SU-DHL-6 (cell line): ENCODE results near the gene ACAP3.

Source experiments
- CTCF ChIP-seq: fragments of 200-600 bp; sonication (generic); IDR thresholded peaks from one replicate; pipeline ENCODE4 v1.5.1; 2017; ENCODE audit warnings: antibody characterized with exemption, mild to moderate bottlenecking, low read length, moderate library complexity; ENCODE audit not compliant: insufficient read depth, poor library complexity, severe bottlenecking
- EZH2phosphoT487 ChIP-seq: fragments of 200-600 bp; sonication (generic), shearing (Covaris generic); conservative IDR thresholded peaks from 2 replicates; pipeline ENCODE4 v1.6.1; 2018; ENCODE audit warnings: mild to moderate bottlenecking, antibody characterized with exemption, low read length, moderate library complexity, mixed read lengths

DNA sequence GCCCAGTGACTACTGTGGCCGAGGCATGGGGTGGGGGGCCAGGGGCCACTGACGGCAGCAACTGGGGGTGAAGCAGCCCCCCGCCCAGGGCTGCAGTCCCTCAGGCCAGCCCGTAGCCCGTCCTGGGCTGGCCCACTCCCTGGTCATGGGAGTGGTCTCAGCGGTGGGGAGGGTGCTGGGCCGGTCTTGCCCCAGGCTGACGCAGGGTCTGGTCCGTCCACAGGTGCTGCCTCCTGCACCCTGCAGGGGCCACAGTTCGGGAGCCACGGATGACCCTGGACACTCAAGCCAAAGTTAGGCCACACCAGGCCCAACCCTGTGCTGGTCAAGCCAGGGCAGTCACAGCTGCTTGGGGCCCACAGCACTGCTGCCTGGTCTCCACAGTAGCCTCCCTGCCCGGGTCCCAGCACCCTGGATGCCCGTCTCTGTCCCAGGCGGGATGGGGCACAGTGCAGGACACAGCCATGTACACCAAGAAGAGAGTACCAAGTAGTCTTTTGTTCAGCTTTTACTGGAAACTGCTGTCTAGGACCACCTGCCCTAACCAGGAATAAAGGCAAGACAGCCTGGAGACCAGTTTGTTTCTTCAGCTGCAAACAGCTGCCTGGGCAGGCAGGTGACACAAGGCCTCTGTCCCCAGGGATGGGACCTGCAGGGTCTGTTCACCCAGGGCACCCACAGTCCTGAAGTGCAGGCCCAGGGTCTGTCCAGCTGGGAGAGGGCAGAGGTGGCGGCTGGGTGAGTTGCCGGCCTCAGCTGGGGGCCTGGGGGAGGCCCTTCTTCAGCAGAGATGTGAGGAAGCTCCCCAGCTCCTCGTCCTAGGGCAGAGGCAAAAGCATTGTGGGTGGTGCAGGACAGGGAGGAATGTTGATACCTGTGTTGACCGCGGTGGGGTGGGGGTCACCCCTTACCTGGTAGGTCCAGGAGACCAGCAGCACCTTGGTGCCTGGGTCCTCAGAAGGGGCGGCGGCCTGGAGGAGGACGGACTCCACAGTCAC lies 3.7 kb upstream of the ACAP3 start:
- no peak for TF ChIP-seq CTCF
- TF ChIP-seq EZH2phosphoT487 = no peak
